ENCODE measurements around the gene CCDC70.

The CCDC70 gene

DNA sequence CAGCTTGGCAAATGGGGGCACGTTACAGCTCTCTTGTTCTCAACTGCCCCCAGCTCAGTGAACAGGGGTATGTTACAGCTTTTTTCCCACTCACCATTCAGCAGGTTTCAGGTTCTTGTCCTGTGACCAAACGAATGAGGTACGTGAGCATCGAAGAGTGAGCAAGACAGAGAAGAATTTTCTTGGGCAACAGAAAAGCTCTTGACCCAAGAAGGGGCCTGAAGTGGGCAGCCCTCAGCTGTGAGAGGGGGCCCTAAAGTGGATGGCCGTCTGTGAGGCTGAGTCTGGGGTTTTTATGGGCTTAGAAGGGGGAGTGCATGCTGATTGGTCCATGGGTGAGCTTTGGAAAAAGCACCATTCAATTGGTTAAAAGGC lies 21.4 kb downstream of the CCDC70 start:
- H3K4me3 ChIP-seq (ENCODE audit: low read length), result no peak overlapping the region
- H3K27ac ChIP-seq (ENCODE audit: low read depth, low read length), result no peak overlapping the region
- H3K36me3 ChIP-seq (ENCODE audit: control insufficient read depth, low read length), result no peaks in the 10 kb centered on the region
- no peaks in the 10 kb centered on the region for H3K79me2 ChIP-seq (ENCODE audit: control insufficient read depth, low read length)
- no peaks in the 10 kb centered on the region for H4K20me1 ChIP-seq (ENCODE audit: control insufficient read depth, insufficient read depth, low read depth, low read length)
- no peaks in the 10 kb centered on the region for H3F3A ChIP-seq (ENCODE audit: control insufficient read depth, insufficient read depth)
- no peak overlapping the region for H3K4me2 ChIP-seq (ENCODE audit: low read length)
- H3K4me1 ChIP-seq (ENCODE audit: control insufficient read depth, low read length), result peaks cover 5% of the 10 kb centered on the region
- H3K9me2 ChIP-seq (replicated peaks; ENCODE audit: control insufficient read depth, low read length), result no peaks in the 10 kb centered on the region
- no peaks in the 10 kb centered on the region for H3K27me3 ChIP-seq (ENCODE audit: control insufficient read depth, low read length)
- peaks cover 11% of the 10 kb centered on the region for H3K9me3 ChIP-seq (ENCODE audit: control insufficient read depth, insufficient read depth, low read length)
- TF ChIP-seq, protein P1, sequence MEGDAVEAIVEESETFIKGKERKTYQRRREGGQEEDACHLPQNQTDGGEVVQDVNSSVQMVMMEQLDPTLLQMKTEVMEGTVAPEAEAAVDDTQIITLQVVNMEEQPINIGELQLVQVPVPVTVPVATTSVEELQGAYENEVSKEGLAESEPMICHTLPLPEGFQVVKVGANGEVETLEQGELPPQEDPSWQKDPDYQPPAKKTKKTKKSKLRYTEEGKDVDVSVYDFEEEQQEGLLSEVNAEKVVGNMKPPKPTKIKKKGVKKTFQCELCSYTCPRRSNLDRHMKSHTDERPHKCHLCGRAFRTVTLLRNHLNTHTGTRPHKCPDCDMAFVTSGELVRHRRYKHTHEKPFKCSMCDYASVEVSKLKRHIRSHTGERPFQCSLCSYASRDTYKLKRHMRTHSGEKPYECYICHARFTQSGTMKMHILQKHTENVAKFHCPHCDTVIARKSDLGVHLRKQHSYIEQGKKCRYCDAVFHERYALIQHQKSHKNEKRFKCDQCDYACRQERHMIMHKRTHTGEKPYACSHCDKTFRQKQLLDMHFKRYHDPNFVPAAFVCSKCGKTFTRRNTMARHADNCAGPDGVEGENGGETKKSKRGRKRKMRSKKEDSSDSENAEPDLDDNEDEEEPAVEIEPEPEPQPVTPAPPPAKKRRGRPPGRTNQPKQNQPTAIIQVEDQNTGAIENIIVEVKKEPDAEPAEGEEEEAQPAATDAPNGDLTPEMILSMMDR (IDR thresholded peaks at IDR 0.05; ENCODE audit: low read depth, low read length, poor library complexity, severe bottlenecking), result no peak
- TF ChIP-seq EZH2phosphoT487 (IDR thresholded peaks at IDR 0.05; ENCODE audit: borderline replicate concordance, low read length), result no peak

DNA sequence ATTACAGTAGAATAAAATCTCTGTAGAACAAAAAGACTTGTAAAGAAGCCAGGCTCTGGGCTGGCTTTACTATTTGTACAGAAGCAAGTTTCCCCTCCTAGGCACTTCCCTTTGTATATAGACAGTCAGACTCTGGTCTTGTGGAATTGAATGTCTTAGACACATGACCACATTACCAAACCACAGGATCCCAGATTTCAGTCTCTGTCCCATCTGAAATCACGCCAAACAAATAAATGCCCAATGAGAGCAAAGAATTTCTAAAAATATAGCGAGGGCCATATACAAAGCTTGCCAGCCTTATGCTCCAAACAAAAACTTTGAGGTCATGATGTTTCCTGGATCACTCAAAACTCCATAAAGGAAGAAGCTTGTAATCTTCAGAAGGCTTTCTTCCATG lies 23.9 kb downstream of the CCDC70 start:
- Histone ChIP-seq H3K36me3 (ENCODE audit: control insufficient read depth, low read length) (no peaks in the 10 kb centered on the region), H3K9me3 (ENCODE audit: control insufficient read depth, insufficient read depth, low read length) (peaks cover 11% of the 10 kb centered on the region), H3K9me2 (replicated peaks; ENCODE audit: control insufficient read depth, low read length) (no peaks in the 10 kb centered on the region), H4K20me1 (ENCODE audit: control insufficient read depth, insufficient read depth, low read depth, low read length) (no peaks in the 10 kb centered on the region), H3K27me3 (ENCODE audit: control insufficient read depth, low read length) (no peaks in the 10 kb centered on the region), H3K27ac (ENCODE audit: low read depth, low read length) (no peak overlapping the region), H3K4me2 (ENCODE audit: low read length) (no peak overlapping the region), H3K4me1 (ENCODE audit: control insufficient read depth, low read length) (peaks cover 5% of the 10 kb centered on the region), H3K79me2 (ENCODE audit: control insufficient read depth, low read length) (no peaks in the 10 kb centered on the region), H3F3A (ENCODE audit: control insufficient read depth, insufficient read depth) (no peaks in the 10 kb centered on the region), H3K4me3 (ENCODE audit: low read length) (no peak overlapping the region)
- TF ChIP-seq, protein P1 (IDR thresholded peaks at IDR 0.05; ENCODE audit: low read depth, low read length, poor library complexity, severe bottlenecking), result no peak
- TF ChIP-seq EZH2phosphoT487 (IDR thresholded peaks at IDR 0.05; ENCODE audit: borderline replicate concordance, low read length), result no peak

DNA sequence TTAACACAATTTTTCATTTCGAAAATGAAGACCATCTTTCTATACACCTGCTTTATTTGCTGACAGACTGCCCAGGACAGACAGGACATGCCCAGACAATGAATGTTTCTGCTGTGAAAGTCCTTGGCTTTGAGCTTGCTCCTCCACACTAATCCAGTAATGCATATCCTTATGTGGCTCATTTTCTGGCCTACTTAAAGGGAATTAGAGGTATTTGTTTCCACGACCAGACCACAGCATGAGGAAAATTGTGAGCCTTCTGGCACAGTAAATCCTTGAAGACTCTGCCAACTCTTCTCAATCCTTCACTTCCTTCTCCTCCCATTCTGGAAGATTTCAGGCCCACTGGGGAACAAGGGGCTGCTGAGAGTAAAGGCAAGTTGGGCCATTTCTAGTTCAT lies 25.7 kb downstream of the CCDC70 start:
- TF ChIP-seq, protein P1 (IDR thresholded peaks at IDR 0.05; ENCODE audit: low read depth, low read length, poor library complexity, severe bottlenecking), result no peak
- TF ChIP-seq EZH2phosphoT487 (IDR thresholded peaks at IDR 0.05; ENCODE audit: borderline replicate concordance, low read length), result no peak
- H3K4me2 ChIP-seq (ENCODE audit: low read length), result no peak overlapping the region
- H3F3A ChIP-seq (ENCODE audit: control insufficient read depth, insufficient read depth), result no peaks in the 10 kb centered on the region
- no peaks in the 10 kb centered on the region for H3K79me2 ChIP-seq (ENCODE audit: control insufficient read depth, low read length)
- H4K20me1 ChIP-seq (ENCODE audit: control insufficient read depth, insufficient read depth, low read depth, low read length), result no peaks in the 10 kb centered on the region
- no peaks in the 10 kb centered on the region for H3K36me3 ChIP-seq (ENCODE audit: control insufficient read depth, low read length)
- peaks cover 11% of the 10 kb centered on the region for H3K9me3 ChIP-seq (ENCODE audit: control insufficient read depth, insufficient read depth, low read length)
- H3K4me3 ChIP-seq (ENCODE audit: low read length), result no peak overlapping the region
- H3K9me2 ChIP-seq (replicated peaks; ENCODE audit: control insufficient read depth, low read length), result no peaks in the 10 kb centered on the region
- peaks cover 7% of the 10 kb centered on the region; the same call in 1 of the 2 replicates for H3K27me3 ChIP-seq (ENCODE audit: control insufficient read depth, low read length)
- no peaks in the 10 kb centered on the region for H3K4me1 ChIP-seq (ENCODE audit: control insufficient read depth, low read length)
- no peak overlapping the region for H3K27ac ChIP-seq (ENCODE audit: low read depth, low read length)

GRCh38 chr13:51892657-51893056 lies 30.9 kb downstream of the CCDC70 start:
- H3K79me2 ChIP-seq (ENCODE audit: control insufficient read depth, low read length), result no peaks in the 10 kb centered on the region
- H4K20me1 ChIP-seq (ENCODE audit: control insufficient read depth, insufficient read depth, low read depth, low read length), result no peaks in the 10 kb centered on the region
- no peaks in the 10 kb centered on the region for H3K36me3 ChIP-seq (ENCODE audit: control insufficient read depth, low read length)
- no peak overlapping the region for H3K4me3 ChIP-seq (ENCODE audit: low read length)
- H3F3A ChIP-seq (ENCODE audit: control insufficient read depth, insufficient read depth), result no peaks in the 10 kb centered on the region
- no peak overlapping the region for H3K4me2 ChIP-seq (ENCODE audit: low read length)
- H3K27me3 ChIP-seq (ENCODE audit: control insufficient read depth, low read length), result peaks cover 10% of the 10 kb centered on the region
- TF ChIP-seq, protein P1 (IDR thresholded peaks at IDR 0.05; ENCODE audit: low read depth, low read length, poor library complexity, severe bottlenecking), result no peak
- no peak for TF ChIP-seq EZH2phosphoT487 (IDR thresholded peaks at IDR 0.05; ENCODE audit: borderline replicate concordance, low read length)
- no peak overlapping the region for H3K27ac ChIP-seq (ENCODE audit: low read depth, low read length)
- H3K9me2 ChIP-seq (replicated peaks; ENCODE audit: control insufficient read depth, low read length), result no peaks in the 10 kb centered on the region
- no peaks in the 10 kb centered on the region for H3K9me3 ChIP-seq (ENCODE audit: control insufficient read depth, insufficient read depth, low read length)
- H3K4me1 ChIP-seq (ENCODE audit: control insufficient read depth, low read length), result no peaks in the 10 kb centered on the region
